Measurements from ENCODE around the gene CARS1. TPM values are rescaled to one million over a fixed set of nuclear protein-coding genes. Genes with fewer than 3 reads are reported as not detected.

CARS1 gene
- polyA plus RNA-seq, 1 of the 3 experiments (the other 2 are of a cell fraction), result 52.1 TPM

- Histone ChIP-seq H3K4me1 (ENCODE audit: control insufficient read depth in 1 of 2, insufficient read depth in 2 of 2, low read depth in 1 of 2, low read length in 1 of 2) (no peaks in the 10 kb centered on the region), H3K27ac (ENCODE audit: low read depth in 2 of 2, low read length in 1 of 2) (no peak overlapping the region; a peak in 1 of 4 replicates), H3K9me2 (no peaks in the 10 kb centered on the region), H3K27me3 (ENCODE audit: insufficient read depth) (no peaks in the 10 kb centered on the region), H2AFZ (ENCODE audit: low read depth) (no peak overlapping the region), H3K9ac (no peak overlapping the region), H4K20me1 (ENCODE audit: insufficient read depth) (no peaks in the 10 kb centered on the region), H3K79me2 (ENCODE audit: insufficient read depth) (peaks cover 50% of the 10 kb centered on the region; the same call in 1 of the 2 replicates), H3F3A (replicated peaks; ENCODE audit: insufficient read depth) (peaks cover 5% of the 10 kb centered on the region), H3K4me3 (ENCODE audit: low read depth in 2 of 2, low read length in 1 of 2) (no peak overlapping the region), H3K36me3 (replicated peaks in 1 of 2; ENCODE audit: control insufficient read depth in 1 of 2, insufficient read depth in 2 of 2, low read length in 1 of 2) (peaks cover 80 to 82% of the 10 kb centered on the region in 2 experiments), H3K4me2 (no peak overlapping the region), H3K9me3 (no peaks in the 10 kb centered on the region)
- WGBS (ENCODE audit: low lambda C conversion rate), result 97% methylated on average over 7 of the region's 7 CpGs
- no peak for DNase-seq
- ChIA-PET POLR2A (no interaction called here), CTCF (interaction anchor here (1.3 to 3.4 kb wide), 3 partner anchors 15 to 132 kb away, joined by 6 to 10 read pairs (median 9); no protein-coding TSS in a partner anchor)
- TF ChIP-seq GATA2 (CRISPR knock-in tag; IDR thresholded peaks at IDR 0.05) (no peak), RCOR1 (IDR thresholded peaks at IDR 0.05; ENCODE audit: low read length) (no peak)
These were observed 97.1 kb downstream of the CARS1 start for GRCh38 chr11:2960139-2960538.

GRCh38 chr11:2958251-2958650 lies 99.0 kb downstream of the CARS1 start:
- ChIA-PET POLR2A (no interaction called here), CTCF (interaction anchor here (0.7 to 1.6 kb wide), 3 partner anchors 28 to 133 kb away, joined by 4 to 9 read pairs (median 7); no protein-coding TSS in a partner anchor)
- H3K27me3 ChIP-seq (ENCODE audit: insufficient read depth), result no peaks in the 10 kb centered on the region
- peaks cover 81 to 88% of the 10 kb centered on the region in 2 experiments for H3K36me3 ChIP-seq (replicated peaks in 1 of 2; ENCODE audit: control insufficient read depth in 1 of 2, insufficient read depth in 2 of 2, low read length in 1 of 2)
- no peak overlapping the region for H3K4me3 ChIP-seq (ENCODE audit: low read depth in 2 of 2, low read length in 1 of 2)
- TF ChIP-seq PBX3 (IDR thresholded peaks at IDR 0.05), result no peak
- TF ChIP-seq EP300 (IDR thresholded peaks at IDR 0.05; ENCODE audit: borderline replicate concordance in 1 of 2, low read depth in 1 of 2, low read length in 1 of 2), result no peak
- no peak for TF ChIP-seq NFIC (IDR thresholded peaks at IDR 0.05; ENCODE audit: borderline replicate concordance)
- TF ChIP-seq MEF2A (IDR thresholded peaks at IDR 0.05; ENCODE audit: borderline replicate concordance, low read depth), result no peak
- TF ChIP-seq YY1 (IDR thresholded peaks at IDR 0.05; ENCODE audit: low read depth), result no peak
- no peak for TF ChIP-seq CHD2 (IDR thresholded peaks at IDR 0.05; ENCODE audit: low read length, partially characterized antibody)
- no peak for TF ChIP-seq USF1 (IDR thresholded peaks at IDR 0.05; ENCODE audit: borderline replicate concordance, low read depth)
- TF ChIP-seq TAF1 (IDR thresholded peaks at IDR 0.05; ENCODE audit: borderline replicate concordance, low read depth, low read length), result no peak
- TF ChIP-seq SMC3 (IDR thresholded peaks at IDR 0.05; ENCODE audit: low read depth, low read length), result no peak
- TF ChIP-seq REST (IDR thresholded peaks at IDR 0.05; ENCODE audit: low read depth, low read length), result no peak
- no peak for TF ChIP-seq POLR2AphosphoS5 (IDR thresholded peaks at IDR 0.05; ENCODE audit: low read depth, low read length)
- no peak for TF ChIP-seq FOXJ3 (CRISPR knock-in tag; IDR thresholded peaks at IDR 0.05)
- no peak for TF ChIP-seq RXRA (IDR thresholded peaks at IDR 0.05; ENCODE audit: borderline replicate concordance, low read depth)
- no peaks in the 10 kb centered on the region for H4K20me1 ChIP-seq (ENCODE audit: insufficient read depth)
- H3K27ac ChIP-seq (ENCODE audit: low read depth in 2 of 2, low read length in 1 of 2), result no peak overlapping the region
- WGBS (ENCODE audit: low lambda C conversion rate), result 93% methylated on average over 3 of the region's 3 CpGs
- no peak for DNase-seq
- peaks cover 5% of the 10 kb centered on the region for H3F3A ChIP-seq (replicated peaks; ENCODE audit: insufficient read depth)
- H3K9ac ChIP-seq, result no peak overlapping the region
- H3K79me2 ChIP-seq (ENCODE audit: insufficient read depth), result peaks cover 45% of the 10 kb centered on the region; the same call in 1 of the 2 replicates
- H3K4me2 ChIP-seq, result no peak overlapping the region
- no peaks in the 10 kb centered on the region for H3K9me3 ChIP-seq
- no peak overlapping the region for H2AFZ ChIP-seq (ENCODE audit: low read depth)
- no peaks in the 10 kb centered on the region for H3K9me2 ChIP-seq
- peaks cover 0 to 3% of the 10 kb centered on the region in 2 experiments; a peak in 1 of 4 replicates for H3K4me1 ChIP-seq (ENCODE audit: control insufficient read depth in 1 of 2, insufficient read depth in 2 of 2, low read depth in 1 of 2, low read length in 1 of 2)
